Activated CD8-positive, alpha-beta memory T cell treated with anti-CD3 and anti-CD28 coated beads for 4 hours (primary cell): Measurements from ENCODE around the gene SRRT.
A peak's percentile ranks its signal among the peaks of the same experiment; 100 is the strongest.
"Not testable (repeated sequence)": the region's sequence is repeated elsewhere in the genome, so short reads cannot be mapped to it uniquely, and the experiment has no call there.

Experiments
- DNase-seq, 2 donors: peaks; one replicate each; pipeline ENCODE4 v3.0.0-alpha.2; 2020; ENCODE audit warnings: low read depth in 2 of 2

SRRT gene

GRCh38 chr7:100874577-100875355, at the start of gene SRRT:
Gene SRRT, plus strand, starts transcription at chr7:100875103. Its CDS starts 488 bp downstream, at chr7:100875591.
- DNase-seq: peak; percentile 97 to 98

DNA sequence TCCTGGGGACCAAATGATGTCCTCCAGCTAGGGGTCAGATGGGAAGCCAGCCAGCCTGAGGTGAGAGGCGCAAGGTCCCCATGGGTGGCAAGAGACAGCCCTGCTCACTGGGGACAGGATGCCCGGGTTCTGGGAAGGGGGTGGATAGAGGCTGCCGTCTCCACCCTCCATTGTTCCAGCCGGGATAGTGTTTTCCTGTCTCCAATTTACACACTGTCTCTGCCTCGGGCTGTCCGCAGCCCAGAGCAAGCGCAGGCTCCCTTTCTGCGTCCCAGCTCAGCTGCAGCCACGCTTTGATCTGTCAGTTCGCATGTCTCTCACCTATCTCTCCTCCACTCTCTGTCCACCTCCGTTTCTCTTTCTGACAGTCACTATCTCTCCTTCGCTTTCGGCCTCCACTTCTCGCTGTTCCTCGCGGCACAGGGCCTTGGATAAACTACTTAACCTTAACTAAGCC, 49.7 kb upstream of the SRRT start:
- DNase-seq: no peak

DNA sequence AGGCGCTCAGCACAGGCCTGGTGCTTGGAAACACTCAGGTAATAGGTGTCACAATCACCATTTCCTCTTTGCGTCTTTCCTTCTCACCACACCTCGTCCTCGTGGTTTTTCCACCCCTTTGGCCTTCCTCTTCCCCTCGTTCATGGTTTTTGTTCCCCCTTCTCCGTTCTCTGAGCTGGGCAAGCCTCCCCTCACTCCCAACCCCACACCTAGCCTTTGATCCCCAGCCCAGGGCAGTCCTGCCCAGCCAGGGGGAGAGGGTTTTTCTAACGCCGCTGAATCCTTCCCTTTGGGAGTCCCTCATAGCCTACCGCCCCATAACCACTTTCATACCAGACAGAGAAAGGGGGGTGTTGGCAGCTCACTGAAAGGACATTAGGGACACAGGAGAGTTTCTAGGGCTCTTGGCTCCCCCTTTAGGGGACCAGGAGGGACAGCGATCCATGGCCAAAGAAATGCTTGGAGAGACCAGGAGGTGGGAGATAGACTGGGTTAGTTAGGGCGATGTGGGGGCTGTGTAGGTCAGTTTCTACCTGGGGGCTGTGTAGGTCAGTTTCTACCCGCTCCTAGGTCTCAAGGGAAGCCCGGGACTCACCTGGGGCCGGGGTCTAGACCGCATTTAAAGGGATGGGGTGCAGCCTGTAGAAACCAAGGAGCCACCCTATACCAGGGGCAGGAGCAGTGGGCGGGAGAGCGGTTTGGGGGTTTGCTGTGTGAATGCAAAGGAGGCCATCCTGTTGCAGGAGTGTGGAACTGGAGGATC, 49.0 kb upstream of the SRRT start:
- no peak for DNase-seq

DNA sequence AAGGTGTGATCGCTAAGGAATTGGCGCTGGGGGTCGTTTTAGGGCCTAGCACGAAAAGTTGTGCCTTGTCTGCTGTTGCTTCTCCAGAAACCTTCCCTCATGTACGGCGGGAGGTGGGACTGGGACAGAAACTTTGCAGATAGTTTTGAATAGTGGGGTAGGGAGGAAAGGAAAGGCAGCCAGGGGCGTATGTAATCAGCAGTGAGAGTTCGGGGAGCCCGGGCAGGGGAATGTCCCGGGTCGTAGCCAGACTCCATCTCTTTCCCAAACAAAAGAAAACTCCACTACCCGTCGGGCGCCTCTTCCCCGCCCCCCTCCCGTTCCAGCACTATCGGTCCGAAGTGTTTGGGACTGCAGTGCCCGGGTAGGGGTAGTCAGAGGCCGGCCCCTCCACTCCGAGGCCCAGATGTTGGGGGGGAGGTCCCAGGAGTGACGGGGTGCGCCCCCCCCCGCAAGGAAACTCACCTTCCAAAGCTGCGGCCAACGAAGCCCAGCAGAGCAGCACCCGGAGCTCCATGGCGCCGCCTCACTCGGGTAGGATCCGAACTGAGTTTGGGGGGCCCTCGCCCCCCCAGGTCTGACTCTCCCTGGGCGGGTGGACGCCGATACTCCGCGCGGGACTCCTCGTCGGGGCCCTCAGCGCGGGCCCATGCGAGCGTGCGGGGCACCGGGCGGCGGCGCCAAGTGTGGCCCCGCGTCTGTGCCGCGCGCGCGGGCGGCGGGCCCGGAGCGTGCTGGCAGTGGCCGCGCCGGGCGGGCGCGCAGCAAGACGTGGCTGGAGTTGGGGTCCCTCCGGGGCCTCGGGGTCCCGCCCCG, 48.2 kb upstream of the SRRT start:
- no peak for DNase-seq

DNA sequence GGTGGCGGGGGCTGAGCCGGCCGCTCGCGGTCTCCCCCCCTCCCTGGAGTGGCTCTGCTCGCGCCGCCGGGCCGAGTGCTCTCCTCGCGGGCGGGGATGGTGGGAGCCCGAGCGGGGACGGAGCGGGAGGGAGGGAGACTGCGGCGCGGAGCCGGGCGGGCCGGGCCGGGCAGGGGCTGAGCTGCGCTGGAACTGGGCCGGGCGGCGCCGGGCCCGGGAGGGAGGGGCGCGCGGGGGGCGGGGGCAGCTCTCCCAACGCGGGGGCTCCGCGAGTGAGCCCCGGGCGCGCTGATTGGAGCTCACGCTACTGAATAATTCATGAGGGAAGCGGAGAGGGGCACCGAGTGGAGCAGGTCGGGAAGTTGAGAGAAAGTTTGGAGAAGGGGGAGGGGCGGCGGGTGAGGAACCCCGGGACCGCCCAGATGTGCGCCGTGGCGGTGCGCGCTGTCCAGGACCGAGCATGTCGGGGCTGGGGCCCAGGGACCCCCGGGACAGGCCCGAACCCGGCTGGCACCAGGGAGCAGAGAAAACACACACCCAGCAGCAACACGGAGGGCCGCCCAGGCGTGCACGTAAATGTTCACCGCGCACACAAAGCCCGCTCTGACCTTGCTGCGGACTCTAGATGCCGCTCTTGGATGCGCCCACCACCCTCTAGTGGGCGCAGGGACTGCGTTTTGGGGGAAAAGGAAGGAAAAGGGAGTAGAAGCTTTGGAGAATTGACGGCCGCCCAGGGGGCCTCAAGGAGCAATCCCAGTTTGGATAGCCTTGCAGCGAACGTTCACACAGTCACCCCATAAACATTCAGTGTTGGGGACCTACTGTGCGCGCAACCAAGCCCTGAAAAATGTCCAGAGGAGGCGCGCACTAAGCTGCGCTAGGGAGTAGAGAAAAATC, 47.3 kb upstream of the SRRT start, which contains the start of gene EPHB4:
EPHB4 (minus strand) TSS at position 194 of the 897 bp plus-strand sequence. CDS start 493 bp downstream, outside the sequence.
- DNase-seq: no peak

DNA sequence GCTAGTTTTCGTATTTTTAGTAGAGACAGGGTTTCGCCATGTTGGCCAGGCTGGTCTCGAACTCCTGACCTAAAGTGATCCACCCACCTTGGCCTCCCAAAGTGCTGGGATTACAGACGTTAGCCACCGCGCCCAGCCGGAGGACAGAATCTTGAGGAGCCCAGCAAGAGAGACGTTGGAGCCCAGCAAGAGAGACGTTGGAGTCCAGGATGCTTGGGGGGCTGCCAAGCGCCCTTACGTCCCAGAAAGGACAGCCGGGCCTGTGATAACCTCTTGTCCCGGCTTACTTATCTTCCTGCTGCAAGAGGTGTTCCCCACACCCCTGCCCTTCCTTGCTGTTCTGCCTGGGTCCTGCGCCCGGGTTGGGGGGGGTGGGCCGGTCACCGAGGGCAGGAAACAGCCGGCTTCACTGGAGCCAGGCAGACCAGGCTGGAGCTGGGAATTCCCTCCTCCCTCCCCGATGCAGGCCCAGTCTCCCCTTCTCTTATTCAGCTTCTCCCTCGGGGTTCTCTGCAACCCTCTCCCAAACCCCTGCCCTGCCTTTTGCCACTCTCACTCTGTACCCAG, 45.7 kb upstream of the SRRT start:
- DNase-seq: no peak

- DNase-seq: no peak
Measured at GRCh38 chr7:100830396-100830795, 44.5 kb upstream of the SRRT start.

- no peak for DNase-seq
Measured at GRCh38 chr7:100832281-100832633, 42.6 kb upstream of the SRRT start.

DNA sequence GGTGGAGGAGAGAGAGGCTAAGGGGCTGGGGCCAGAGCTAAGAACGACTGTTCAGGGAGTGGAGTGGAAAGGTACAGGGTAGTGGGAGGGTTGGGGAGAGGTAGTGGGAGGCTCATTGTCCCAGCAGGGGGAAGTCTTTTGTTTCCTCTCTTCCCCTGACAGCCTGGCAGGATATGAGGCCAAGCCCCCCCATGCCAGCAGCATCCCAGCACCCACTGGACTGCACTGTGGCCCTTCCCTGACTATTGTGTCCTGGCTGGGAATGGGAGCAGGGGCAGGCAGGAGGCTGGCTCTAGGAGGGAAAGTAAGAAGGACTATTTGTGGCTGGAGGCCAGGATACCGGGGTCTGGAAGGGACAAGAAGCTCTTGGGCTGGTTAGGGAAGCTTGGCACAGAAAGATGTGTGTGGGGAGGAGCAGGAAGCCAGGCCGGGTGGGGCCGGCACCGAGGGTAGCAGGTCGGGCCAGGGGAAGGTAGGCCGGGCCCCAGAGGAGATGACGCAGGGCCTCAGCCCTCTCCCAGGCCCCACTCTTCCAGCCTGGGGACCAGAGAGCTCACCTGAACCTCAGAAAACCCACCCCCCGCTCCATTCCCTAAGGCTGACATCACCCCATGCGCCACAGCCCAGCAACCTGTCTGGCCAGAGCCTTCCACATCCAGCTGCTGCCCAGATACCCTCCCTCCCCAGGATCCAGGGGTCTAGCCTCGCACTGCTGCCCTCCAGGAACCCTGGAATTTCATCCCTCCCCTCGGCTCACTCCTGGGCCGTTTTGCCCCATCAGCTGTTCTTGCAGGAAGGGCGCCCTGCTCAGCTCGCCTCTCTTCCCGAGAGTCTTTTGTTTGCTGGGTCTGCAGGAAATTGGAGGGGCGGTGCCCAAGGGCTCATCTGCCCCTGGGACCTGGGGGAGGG, 38.7 kb upstream of the SRRT start:
- DNase-seq: no peak

DNA sequence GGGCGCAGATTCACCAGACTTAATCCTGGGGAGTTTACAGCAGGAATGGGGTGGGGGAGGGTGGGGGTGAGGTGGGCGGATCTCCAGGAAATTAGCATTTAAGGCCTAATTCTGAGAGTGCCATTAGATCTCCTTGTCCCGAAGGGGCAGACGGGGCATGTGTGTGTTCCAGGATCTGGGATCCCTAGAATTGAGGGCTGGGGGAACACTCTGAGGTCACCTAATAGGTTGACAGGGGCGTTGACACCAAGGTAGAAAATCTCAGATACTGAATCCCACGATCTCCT, 38.1 kb upstream of the SRRT start:
- no peak for DNase-seq

DNA sequence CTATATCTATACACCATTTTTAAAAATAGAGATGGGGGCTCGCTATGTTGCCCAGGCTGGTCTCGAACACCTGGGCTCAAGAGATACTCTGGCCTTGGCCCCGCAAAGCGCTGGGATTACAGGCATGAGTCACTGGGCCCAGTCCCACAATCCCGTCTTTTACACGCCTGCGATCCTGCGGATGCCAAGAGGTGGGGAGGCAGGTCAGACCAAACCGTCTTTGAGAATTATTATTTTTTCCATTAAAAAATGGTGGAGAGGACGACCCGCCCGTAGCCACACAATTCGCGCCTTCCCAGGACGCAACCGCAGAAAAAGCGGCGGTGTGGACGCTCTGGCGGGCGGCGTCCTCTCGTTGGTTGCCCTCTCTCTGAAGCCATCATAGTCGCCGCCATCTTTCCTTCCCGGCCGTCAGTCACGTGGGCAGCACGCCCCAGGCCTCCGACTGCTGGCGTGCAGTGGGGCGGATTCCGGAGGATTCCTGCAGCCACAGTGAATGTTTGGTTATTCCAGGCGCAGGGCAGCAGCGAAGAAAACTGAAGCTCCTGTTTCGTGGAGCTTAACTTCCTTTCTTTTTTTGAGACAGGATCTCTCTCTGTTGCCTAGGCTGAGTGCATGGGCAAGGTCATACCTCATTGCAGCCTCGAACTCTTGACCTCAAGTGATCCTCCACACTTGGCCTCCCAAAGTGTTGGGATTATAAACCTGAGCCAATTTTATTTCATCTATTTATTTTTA, 37.6 kb upstream of the SRRT start:
- DNase-seq: peak; percentile 57

DNA sequence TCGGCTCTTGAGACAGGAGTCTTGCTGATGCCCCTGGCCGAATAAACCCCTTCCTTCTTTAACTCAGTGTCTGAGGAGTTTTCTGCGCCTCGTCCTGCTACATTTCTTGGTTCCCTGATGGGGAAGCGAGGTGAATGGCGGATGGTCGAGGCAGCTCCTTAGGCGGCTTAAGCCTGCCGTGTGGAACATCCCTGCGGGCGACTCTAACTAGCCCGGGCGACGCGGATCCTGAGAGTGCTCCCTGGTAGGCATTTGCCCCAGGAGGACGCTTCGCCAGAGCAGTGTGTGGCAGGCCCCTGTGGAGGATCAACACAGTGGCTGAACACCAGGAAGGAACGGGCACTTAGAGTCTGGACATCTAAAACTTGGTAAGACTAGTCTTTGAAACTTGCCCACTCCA, 35.5 kb upstream of the SRRT start:
- DNase-seq: no peak

DNA sequence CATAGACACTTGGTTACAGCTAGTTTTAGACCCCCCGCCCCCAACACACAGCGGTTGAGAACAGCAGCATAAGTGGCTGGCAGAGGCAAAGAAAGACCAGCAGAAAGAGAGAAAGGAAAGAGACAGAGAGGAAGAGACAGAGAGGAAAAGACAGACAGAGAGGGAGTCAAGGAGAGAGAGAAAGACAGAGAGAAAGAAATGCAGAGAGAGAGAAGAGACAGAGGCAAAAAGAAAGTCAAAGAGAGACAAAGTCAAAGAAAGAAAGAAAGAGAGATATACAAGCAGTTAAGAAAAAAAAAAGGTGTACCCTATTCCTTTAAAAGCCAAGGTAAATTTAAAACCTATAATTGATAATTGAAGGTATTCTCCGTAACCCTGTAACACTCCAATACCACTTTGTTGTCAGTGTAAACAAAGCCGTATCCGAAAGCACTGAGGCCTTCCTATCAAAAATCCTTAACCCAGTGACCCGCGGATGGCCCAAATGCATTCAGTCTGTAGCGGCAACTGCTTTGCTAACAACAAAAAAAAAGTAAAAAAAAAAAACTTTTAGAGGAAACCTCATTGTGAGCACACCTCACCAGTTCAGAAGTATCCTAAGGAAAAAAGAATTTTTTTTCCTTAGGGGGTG, 34.3 kb upstream of the SRRT start:
- no peak for DNase-seq

DNA sequence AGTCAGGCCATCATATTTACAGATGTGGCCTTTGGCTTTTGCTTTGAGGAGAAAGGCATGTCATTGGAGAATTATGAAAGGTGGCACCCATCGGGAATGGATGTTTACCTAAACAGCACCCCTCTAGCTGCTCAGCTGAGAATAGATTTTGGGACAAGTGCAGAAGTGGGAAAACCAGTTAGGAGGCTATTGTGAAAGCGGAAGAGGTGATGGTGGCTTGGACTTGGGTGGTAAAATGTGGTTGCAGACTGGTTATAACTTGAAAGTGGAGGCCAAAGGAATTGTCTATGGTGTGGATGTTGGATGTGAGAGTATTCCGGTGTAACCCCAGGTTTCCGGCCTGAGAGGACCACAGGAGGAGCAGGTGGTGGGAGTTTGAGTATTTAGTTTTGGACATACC, 27.5 kb upstream of the SRRT start:
- no peak for DNase-seq

DNA sequence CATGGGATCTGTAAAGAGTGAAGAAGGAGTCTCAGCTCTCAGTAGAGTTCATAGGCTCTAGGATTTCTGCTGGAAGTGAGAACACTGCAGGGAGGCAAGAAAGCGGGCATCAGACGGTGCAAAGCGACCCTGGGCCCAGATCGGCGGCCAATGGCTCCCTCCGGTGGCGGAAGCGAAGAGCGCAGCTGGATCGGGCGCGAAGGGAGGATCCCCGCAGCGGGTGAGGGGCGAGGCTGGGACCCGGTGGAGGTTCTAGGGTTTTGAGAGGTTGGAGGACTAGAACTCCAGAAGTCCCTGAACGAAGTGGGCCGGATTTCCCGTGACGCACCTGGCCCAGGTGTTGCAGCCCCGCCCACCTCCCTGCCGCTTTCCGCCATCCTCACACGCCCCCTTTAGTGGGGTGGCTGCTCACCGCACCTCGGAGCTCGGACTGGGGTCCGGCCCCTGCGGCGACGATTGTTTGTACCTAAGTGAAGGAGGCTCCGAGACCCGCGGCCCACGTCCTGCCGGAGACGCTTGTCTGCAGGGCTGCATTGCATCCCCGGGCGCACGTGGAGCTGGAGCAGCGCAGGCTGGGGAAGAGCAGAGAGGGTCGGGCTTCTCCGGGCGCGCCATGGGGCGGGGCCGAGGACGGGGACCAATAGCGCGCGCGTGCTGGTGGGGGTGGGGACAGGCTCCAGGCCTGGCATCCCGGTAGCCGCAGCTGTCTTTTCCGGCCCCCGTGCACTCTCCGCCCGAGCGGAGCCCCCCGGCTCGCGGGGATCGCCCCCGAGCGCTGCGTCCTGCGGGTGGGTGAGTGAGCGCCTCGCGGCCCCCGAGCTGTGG, 22.6 kb upstream of the SRRT start, which contains the start of gene SLC12A9:
SLC12A9 (plus strand) TSS at position 666 of the 825 bp plus-strand sequence. CDS start 1,485 bp downstream, outside the sequence.
- DNase-seq: peak; percentile 61 to 71

- DNase-seq: no peak
Measured at GRCh38 chr7:100854146-100854895, 20.6 kb upstream of the SRRT start.

DNA sequence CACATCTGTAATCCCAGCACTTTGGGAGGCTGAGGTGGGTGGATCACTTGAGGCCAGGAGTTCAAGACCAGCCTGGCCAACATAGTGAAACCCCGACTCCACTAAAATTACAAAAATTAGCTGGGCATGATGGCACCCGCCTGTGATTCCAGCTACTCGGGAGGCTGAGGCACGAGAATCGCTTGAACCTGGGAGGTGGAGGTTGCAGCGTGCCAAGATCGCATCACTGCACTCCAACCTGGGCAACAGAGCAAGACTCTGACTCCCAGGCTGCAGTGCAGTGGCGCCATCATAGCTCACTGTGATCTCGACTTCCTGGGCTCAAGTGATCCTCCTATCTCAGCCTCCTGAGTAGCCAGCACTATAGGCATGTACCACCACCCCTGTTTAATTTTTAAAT, 20.0 kb upstream of the SRRT start:
- not testable (repeated sequence) for DNase-seq
